Upper lobe of left lung (tissue), 4 donors: ENCODE measurements around the gene BLMH.

Experiments
- CTCF ChIP-seq, 6 experiments: fragments of 450-650 bp in 4 of 6; fragments of 200-600 bp in 2 of 6; sonication (generic) in 2 of 6; IDR thresholded peaks; one replicate each; pipeline ENCODE4 v1.5.1; 2016 to 2019; ENCODE audit warnings: antibody characterized with exemption in 6 of 6
- POLR2AphosphoS5 ChIP-seq, 2 donors: sonication (generic); formaldehyde crosslinking; IDR thresholded peaks; one replicate each; pipeline ENCODE4 v1.5.1; 2017; ENCODE audit warnings: antibody characterized with exemption in 2 of 2

GRCh38 chr17:30323895-30324319 is 32.2 kb upstream of the BLMH start:
- no peak for TF ChIP-seq CTCF (IDR thresholded peaks at IDR 0.05)
- TF ChIP-seq POLR2AphosphoS5 (IDR thresholded peaks at IDR 0.05), result no peak
